Body of pancreas (tissue), 4 donors: Measurements from ENCODE around the gene HAPLN2.

ENCODE experiments used
- CTCF ChIP-seq, 7 experiments: fragments of 450-650 bp in 4 of 7; fragments of 200-600 bp in 3 of 7; sonication (generic) in 3 of 7; IDR thresholded peaks; one replicate each; pipeline ENCODE4 v1.5.1; 2016 to 2019; ENCODE audit warnings: antibody characterized with exemption in 7 of 7
- POLR2A ChIP-seq, 3 donors: fragments of 450-650 bp; IDR thresholded peaks; one replicate each; pipeline ENCODE4 v1.6.1; 2016; ENCODE audit warnings: antibody characterized with exemption in 3 of 3, mild to moderate bottlenecking in 2 of 3

- TF ChIP-seq CTCF (IDR thresholded peaks at IDR 0.05): no peak
- no peak for TF ChIP-seq POLR2A (IDR thresholded peaks at IDR 0.05)
Observed at GRCh38 chr1:156664767-156665411, 45.7 kb downstream of the HAPLN2 start.
